ENCODE data around the gene DLG1.

The DLG1 gene

GRCh38 chr3:197155046-197155445 lies 143.4 kb downstream of the DLG1 start:
- no peaks in the 10 kb centered on the region for H3F3A ChIP-seq (ENCODE audit: insufficient read depth, low read length)
- H3K27me3 ChIP-seq (replicated peaks; ENCODE audit: insufficient read depth, low read length), result no peaks in the 10 kb centered on the region
- no peaks in the 10 kb centered on the region for H3K9me2 ChIP-seq (replicated peaks; ENCODE audit: insufficient read depth, low read length)
- TF ChIP-seq EZH2phosphoT487 (IDR thresholded peaks at IDR 0.05; ENCODE audit: low read length) (no peak), CTCF (IDR thresholded peaks at IDR 0.05; ENCODE audit: low read length) (no peak), EZH2 (optimal IDR thresholded peaks at IDR 0.05; ENCODE audit: low read depth, low read length) (no peak)
- H3K36me3 ChIP-seq (replicated peaks; ENCODE audit: insufficient read depth, low read length), result no peaks in the 10 kb centered on the region
- no peaks in the 10 kb centered on the region for H4K20me1 ChIP-seq (ENCODE audit: insufficient read depth, low read length)
- no peaks in the 10 kb centered on the region for H3K9me3 ChIP-seq (replicated peaks; ENCODE audit: insufficient read depth, low read length)
- no peak overlapping the region for H2AFZ ChIP-seq (ENCODE audit: low read length)
- no peak overlapping the region for H3K4me2 ChIP-seq (ENCODE audit: low read depth, low read length)
- no peak overlapping the region for H3K4me3 ChIP-seq (ENCODE audit: low read length)
- H3K4me1 ChIP-seq (ENCODE audit: low read length), result no peaks in the 10 kb centered on the region
- peaks cover 37% of the 10 kb centered on the region for H3K79me2 ChIP-seq (ENCODE audit: low read length)
- H3K9ac ChIP-seq (ENCODE audit: low read length), result no peak overlapping the region
- no peak overlapping the region for H3K27ac ChIP-seq (ENCODE audit: low read length)
- DNase-seq, result no peak

GRCh38 chr3:197151580-197151979 lies 146.8 kb downstream of the DLG1 start:
- DNase-seq, result no peak
- no peaks in the 10 kb centered on the region; the same call in 1 of the 2 replicates for H4K20me1 ChIP-seq (ENCODE audit: insufficient read depth, low read length)
- no peak overlapping the region for H3K9ac ChIP-seq (ENCODE audit: low read length)
- no peak overlapping the region for H3K27ac ChIP-seq (ENCODE audit: low read length)
- no peaks in the 10 kb centered on the region for H3K9me2 ChIP-seq (replicated peaks; ENCODE audit: insufficient read depth, low read length)
- no peak for TF ChIP-seq EZH2phosphoT487 (IDR thresholded peaks at IDR 0.05; ENCODE audit: low read length)
- no peak for TF ChIP-seq EZH2 (optimal IDR thresholded peaks at IDR 0.05; ENCODE audit: low read depth, low read length)
- TF ChIP-seq CTCF (IDR thresholded peaks at IDR 0.05; ENCODE audit: low read length), result no peak
- no peaks in the 10 kb centered on the region for H3K36me3 ChIP-seq (replicated peaks; ENCODE audit: insufficient read depth, low read length)
- no peaks in the 10 kb centered on the region for H3K4me1 ChIP-seq (ENCODE audit: low read length)
- H3K4me3 ChIP-seq (ENCODE audit: low read length), result no peak overlapping the region
- no peaks in the 10 kb centered on the region for H3K27me3 ChIP-seq (replicated peaks; ENCODE audit: insufficient read depth, low read length)
- no peak overlapping the region for H3K4me2 ChIP-seq (ENCODE audit: low read depth, low read length)
- H3K79me2 ChIP-seq (ENCODE audit: low read length), result peaks cover 33% of the 10 kb centered on the region
- H3F3A ChIP-seq (ENCODE audit: insufficient read depth, low read length), result no peaks in the 10 kb centered on the region
- no peak overlapping the region for H2AFZ ChIP-seq (ENCODE audit: low read length)
- H3K9me3 ChIP-seq (replicated peaks; ENCODE audit: insufficient read depth, low read length), result no peaks in the 10 kb centered on the region

GRCh38 chr3:197149528-197149927 lies 148.9 kb downstream of the DLG1 start:
- H3K27me3 ChIP-seq (replicated peaks; ENCODE audit: insufficient read depth, low read length), result no peaks in the 10 kb centered on the region
- no peaks in the 10 kb centered on the region; the same call in 1 of the 2 replicates for H4K20me1 ChIP-seq (ENCODE audit: insufficient read depth, low read length)
- no peak for DNase-seq
- no peak for TF ChIP-seq CTCF (IDR thresholded peaks at IDR 0.05; ENCODE audit: low read length)
- no peak for TF ChIP-seq EZH2 (optimal IDR thresholded peaks at IDR 0.05; ENCODE audit: low read depth, low read length)
- no peak for TF ChIP-seq EZH2phosphoT487 (IDR thresholded peaks at IDR 0.05; ENCODE audit: low read length)
- no peak overlapping the region for H2AFZ ChIP-seq (ENCODE audit: low read length)
- H3K4me2 ChIP-seq (ENCODE audit: low read depth, low read length), result no peak overlapping the region
- no peak overlapping the region for H3K4me3 ChIP-seq (ENCODE audit: low read length)
- no peaks in the 10 kb centered on the region for H3F3A ChIP-seq (ENCODE audit: insufficient read depth, low read length)
- H3K4me1 ChIP-seq (ENCODE audit: low read length), result no peaks in the 10 kb centered on the region
- H3K9me3 ChIP-seq (replicated peaks; ENCODE audit: insufficient read depth, low read length), result no peaks in the 10 kb centered on the region
- peaks cover 16% of the 10 kb centered on the region for H3K79me2 ChIP-seq (ENCODE audit: low read length)
- no peaks in the 10 kb centered on the region for H3K36me3 ChIP-seq (replicated peaks; ENCODE audit: insufficient read depth, low read length)
- H3K9me2 ChIP-seq (replicated peaks; ENCODE audit: insufficient read depth, low read length), result no peaks in the 10 kb centered on the region
- H3K9ac ChIP-seq (ENCODE audit: low read length), result no peak overlapping the region
- H3K27ac ChIP-seq (ENCODE audit: low read length), result no peak overlapping the region

Measured in MM.1S (cell line).